Measurements from ENCODE around the gene HBG1.

- TF ChIP-seq CTCF (IDR thresholded peaks at IDR 0.05): no peak
- no peak for TF ChIP-seq POLR2A (IDR thresholded peaks at IDR 0.05)
These were observed 16.2 kb upstream of the HBG1 start for GRCh38 chr11:5265832-5266231.

Measured in esophagus squamous epithelium (tissue), 4 donors.